ENCODE results near the gene IL1RAPL1.

IL1RAPL1 gene

GRCh38 chrX:28802625-28803024, 215.4 kb downstream of the IL1RAPL1 start:
- no peaks in the 10 kb centered on the region for H3K79me2 ChIP-seq (ENCODE audit: insufficient read depth, low read length)
- no peak overlapping the region for H3K4me2 ChIP-seq (ENCODE audit: low read depth, low read length, poor library complexity, severe bottlenecking)
- H3K9me3 ChIP-seq (ENCODE audit: insufficient read depth, low read length): no peaks in the 10 kb centered on the region
- H3K36me3 ChIP-seq (ENCODE audit: low read length): no peaks in the 10 kb centered on the region
- no peak overlapping the region for H2AFZ ChIP-seq (ENCODE audit: low read depth, low read length, severe bottlenecking)
- H3K27me3 ChIP-seq (ENCODE audit: low read length): no peaks in the 10 kb centered on the region
- no peak overlapping the region for H3K4me3 ChIP-seq (ENCODE audit: insufficient read depth, low read length, poor library complexity, severe bottlenecking)
- no peaks in the 10 kb centered on the region for H3K9me2 ChIP-seq (replicated peaks; ENCODE audit: insufficient read depth, low read length)
- no peaks in the 10 kb centered on the region for H4K20me1 ChIP-seq (ENCODE audit: low read depth, low read length)
- no peak overlapping the region for H3K9ac ChIP-seq (ENCODE audit: low read length)
- no peaks in the 10 kb centered on the region for H3F3A ChIP-seq (ENCODE audit: insufficient read depth)
- no peak overlapping the region for H3K27ac ChIP-seq (ENCODE audit: low read depth, low read length)
- TF ChIP-seq EZH2phosphoT487 (conservative IDR thresholded peaks at IDR 0.05; ENCODE audit: low read length) (no peak), CTCF (IDR thresholded peaks at IDR 0.05; ENCODE audit: insufficient read depth, low read length, poor library complexity, severe bottlenecking) (no peak)

DNA sequence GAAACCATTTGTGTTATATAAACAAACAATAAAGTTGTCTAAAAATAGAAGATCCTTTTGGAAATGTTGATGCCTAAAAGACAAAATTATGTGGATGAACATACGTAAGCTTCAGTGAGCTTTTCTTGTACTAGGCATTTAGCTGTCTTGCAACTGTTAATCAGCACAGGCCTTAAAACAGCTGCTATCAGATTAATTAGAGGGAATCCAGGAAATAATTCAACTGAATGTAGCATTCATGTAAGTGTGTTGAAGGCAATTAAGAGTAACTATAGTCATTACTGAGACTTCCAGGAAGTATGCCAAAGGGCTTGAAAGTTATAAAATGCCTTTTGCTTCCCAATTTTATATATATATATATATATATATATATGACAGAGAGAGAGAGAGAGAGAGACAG, 248.7 kb downstream of the IL1RAPL1 start:
- H4K20me1 ChIP-seq (ENCODE audit: low read depth, low read length): no peaks in the 10 kb centered on the region
- H3K4me3 ChIP-seq (ENCODE audit: insufficient read depth, low read length, poor library complexity, severe bottlenecking): no peak overlapping the region
- no peak overlapping the region for H3K9ac ChIP-seq (ENCODE audit: low read length)
- no peaks in the 10 kb centered on the region for H3K27me3 ChIP-seq (ENCODE audit: low read length)
- H3K9me2 ChIP-seq (replicated peaks; ENCODE audit: insufficient read depth, low read length): no peaks in the 10 kb centered on the region
- no peak overlapping the region for H2AFZ ChIP-seq (ENCODE audit: low read depth, low read length, severe bottlenecking)
- no peak overlapping the region for H3K27ac ChIP-seq (ENCODE audit: low read depth, low read length)
- no peak overlapping the region for H3K4me2 ChIP-seq (ENCODE audit: low read depth, low read length, poor library complexity, severe bottlenecking)
- TF ChIP-seq EZH2phosphoT487 (conservative IDR thresholded peaks at IDR 0.05; ENCODE audit: low read length) (no peak), CTCF (IDR thresholded peaks at IDR 0.05; ENCODE audit: insufficient read depth, low read length, poor library complexity, severe bottlenecking) (no peak)
- no peaks in the 10 kb centered on the region for H3K9me3 ChIP-seq (ENCODE audit: insufficient read depth, low read length)
- H3K79me2 ChIP-seq (ENCODE audit: insufficient read depth, low read length): no peaks in the 10 kb centered on the region
- no peaks in the 10 kb centered on the region for H3F3A ChIP-seq (ENCODE audit: insufficient read depth)
- no peaks in the 10 kb centered on the region for H3K36me3 ChIP-seq (ENCODE audit: low read length)

DNA sequence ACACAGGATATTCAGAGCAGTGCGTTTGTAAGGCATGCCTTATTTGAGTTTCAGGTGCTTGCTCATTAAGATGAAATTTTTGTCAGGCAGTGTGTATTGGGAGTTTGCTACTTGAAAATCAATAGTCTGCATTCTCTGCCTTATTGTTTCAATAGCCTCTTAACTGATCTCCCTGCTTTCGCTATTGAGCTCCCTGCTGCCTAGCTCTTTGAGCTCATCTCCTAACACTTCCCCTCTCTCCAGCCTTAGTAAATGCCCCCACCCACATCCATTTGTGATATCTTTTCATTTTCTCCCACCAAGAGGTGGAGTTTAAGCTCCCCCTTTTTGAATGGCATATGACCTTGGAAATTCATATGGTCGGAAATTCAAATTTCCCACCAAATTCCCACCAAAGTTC, 256.6 kb downstream of the IL1RAPL1 start:
- no peaks in the 10 kb centered on the region for H3F3A ChIP-seq (ENCODE audit: insufficient read depth)
- H3K36me3 ChIP-seq (ENCODE audit: low read length): no peaks in the 10 kb centered on the region
- H3K27me3 ChIP-seq (ENCODE audit: low read length): no peaks in the 10 kb centered on the region
- H4K20me1 ChIP-seq (ENCODE audit: low read depth, low read length): no peaks in the 10 kb centered on the region
- H3K79me2 ChIP-seq (ENCODE audit: insufficient read depth, low read length): no peaks in the 10 kb centered on the region
- no peak overlapping the region for H3K9ac ChIP-seq (ENCODE audit: low read length)
- no peak overlapping the region for H2AFZ ChIP-seq (ENCODE audit: low read depth, low read length, severe bottlenecking)
- no peak overlapping the region for H3K27ac ChIP-seq (ENCODE audit: low read depth, low read length)
- H3K4me2 ChIP-seq (ENCODE audit: low read depth, low read length, poor library complexity, severe bottlenecking): no peak overlapping the region
- TF ChIP-seq EZH2phosphoT487 (conservative IDR thresholded peaks at IDR 0.05; ENCODE audit: low read length): no peak
- TF ChIP-seq CTCF (IDR thresholded peaks at IDR 0.05; ENCODE audit: insufficient read depth, low read length, poor library complexity, severe bottlenecking): no peak
- H3K4me3 ChIP-seq (ENCODE audit: insufficient read depth, low read length, poor library complexity, severe bottlenecking): no peak overlapping the region
- no peaks in the 10 kb centered on the region for H3K9me2 ChIP-seq (replicated peaks; ENCODE audit: insufficient read depth, low read length)
- no peaks in the 10 kb centered on the region for H3K9me3 ChIP-seq (ENCODE audit: insufficient read depth, low read length)

- TF ChIP-seq EZH2phosphoT487 (conservative IDR thresholded peaks at IDR 0.05; ENCODE audit: low read length) (no peak), CTCF (IDR thresholded peaks at IDR 0.05; ENCODE audit: insufficient read depth, low read length, poor library complexity, severe bottlenecking) (no peak)
- H3K79me2 ChIP-seq (ENCODE audit: insufficient read depth, low read length): no peaks in the 10 kb centered on the region
Measured at GRCh38 chrX:28847423-28847822, 260.2 kb downstream of the IL1RAPL1 start.

More at GRCh38 chrX:28847423-28847822, 260.2 kb downstream of the IL1RAPL1 start:
- no peaks in the 10 kb centered on the region for H3F3A ChIP-seq (ENCODE audit: insufficient read depth)
- H3K9me3 ChIP-seq (ENCODE audit: insufficient read depth, low read length): no peaks in the 10 kb centered on the region
- no peak overlapping the region for H3K27ac ChIP-seq (ENCODE audit: low read depth, low read length)
- no peak overlapping the region for H2AFZ ChIP-seq (ENCODE audit: low read depth, low read length, severe bottlenecking)
- H3K9ac ChIP-seq (ENCODE audit: low read length): no peak overlapping the region
- no peaks in the 10 kb centered on the region for H4K20me1 ChIP-seq (ENCODE audit: low read depth, low read length)
- no peak overlapping the region for H3K4me3 ChIP-seq (ENCODE audit: insufficient read depth, low read length, poor library complexity, severe bottlenecking)
- no peaks in the 10 kb centered on the region for H3K36me3 ChIP-seq (ENCODE audit: low read length)
- H3K4me2 ChIP-seq (ENCODE audit: low read depth, low read length, poor library complexity, severe bottlenecking): no peak overlapping the region
- no peaks in the 10 kb centered on the region for H3K27me3 ChIP-seq (ENCODE audit: low read length)
- no peaks in the 10 kb centered on the region for H3K9me2 ChIP-seq (replicated peaks; ENCODE audit: insufficient read depth, low read length)
